Measurements from ENCODE around the gene SOX6.

The SOX6 gene

DNA sequence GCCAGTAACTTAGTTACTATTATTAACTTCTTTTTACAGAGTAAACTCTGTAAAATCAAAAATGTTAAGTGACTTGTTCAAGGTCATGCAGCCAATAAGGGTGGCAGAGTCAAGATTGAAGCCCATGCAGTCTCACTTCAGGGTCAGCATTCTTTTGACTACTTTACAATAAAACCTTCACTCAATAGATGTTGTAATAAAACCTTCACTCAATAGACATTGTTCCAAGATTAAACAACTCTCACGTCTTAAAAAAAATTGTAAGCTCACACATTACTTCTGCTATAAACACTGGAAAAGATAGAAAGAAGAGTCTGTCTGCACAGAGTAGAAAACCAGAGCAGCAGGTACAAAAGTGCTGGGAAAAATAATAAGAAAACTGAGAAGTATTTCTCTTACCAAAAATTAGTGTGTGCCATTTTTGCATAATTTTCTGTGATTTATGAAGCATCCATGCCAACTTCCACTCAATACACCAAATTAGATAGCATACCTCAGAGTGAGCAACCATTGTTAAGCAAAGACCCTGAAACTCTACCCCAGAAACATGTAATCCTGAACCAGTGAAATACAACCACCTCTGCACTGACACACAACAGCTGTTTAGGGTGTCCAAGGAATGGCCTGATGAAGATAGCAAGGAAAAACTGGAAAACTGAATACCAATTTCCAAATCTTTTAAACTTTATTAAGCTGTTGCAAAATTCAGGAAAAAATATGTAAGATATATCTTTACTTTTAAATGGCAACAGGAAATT, 4.9 kb upstream of the SOX6 start:
- no peaks in the 10 kb centered on the region for H3K27me3 ChIP-seq (ENCODE audit: control insufficient read depth, low read length)
- H3K27ac ChIP-seq (ENCODE audit: low read depth, low read length): no peak overlapping the region
- no peaks in the 10 kb centered on the region for H3K36me3 ChIP-seq (ENCODE audit: control insufficient read depth, low read length)
- no peaks in the 10 kb centered on the region for H3K9me3 ChIP-seq (ENCODE audit: control insufficient read depth, insufficient read depth, low read length)
- H3K79me2 ChIP-seq (ENCODE audit: control insufficient read depth, low read length): no peaks in the 10 kb centered on the region
- TF ChIP-seq, protein P1, sequence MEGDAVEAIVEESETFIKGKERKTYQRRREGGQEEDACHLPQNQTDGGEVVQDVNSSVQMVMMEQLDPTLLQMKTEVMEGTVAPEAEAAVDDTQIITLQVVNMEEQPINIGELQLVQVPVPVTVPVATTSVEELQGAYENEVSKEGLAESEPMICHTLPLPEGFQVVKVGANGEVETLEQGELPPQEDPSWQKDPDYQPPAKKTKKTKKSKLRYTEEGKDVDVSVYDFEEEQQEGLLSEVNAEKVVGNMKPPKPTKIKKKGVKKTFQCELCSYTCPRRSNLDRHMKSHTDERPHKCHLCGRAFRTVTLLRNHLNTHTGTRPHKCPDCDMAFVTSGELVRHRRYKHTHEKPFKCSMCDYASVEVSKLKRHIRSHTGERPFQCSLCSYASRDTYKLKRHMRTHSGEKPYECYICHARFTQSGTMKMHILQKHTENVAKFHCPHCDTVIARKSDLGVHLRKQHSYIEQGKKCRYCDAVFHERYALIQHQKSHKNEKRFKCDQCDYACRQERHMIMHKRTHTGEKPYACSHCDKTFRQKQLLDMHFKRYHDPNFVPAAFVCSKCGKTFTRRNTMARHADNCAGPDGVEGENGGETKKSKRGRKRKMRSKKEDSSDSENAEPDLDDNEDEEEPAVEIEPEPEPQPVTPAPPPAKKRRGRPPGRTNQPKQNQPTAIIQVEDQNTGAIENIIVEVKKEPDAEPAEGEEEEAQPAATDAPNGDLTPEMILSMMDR (IDR thresholded peaks at IDR 0.05; ENCODE audit: low read depth, low read length, poor library complexity, severe bottlenecking): no peak
- TF ChIP-seq EZH2phosphoT487 (IDR thresholded peaks at IDR 0.05; ENCODE audit: borderline replicate concordance, low read length): no peak
- no peaks in the 10 kb centered on the region for H3K9me2 ChIP-seq (replicated peaks; ENCODE audit: control insufficient read depth, low read length)
- H4K20me1 ChIP-seq (ENCODE audit: control insufficient read depth, insufficient read depth, low read depth, low read length): no peaks in the 10 kb centered on the region
- no peak overlapping the region for H3K4me3 ChIP-seq (ENCODE audit: low read length)
- H3K4me1 ChIP-seq (ENCODE audit: control insufficient read depth, low read length): no peaks in the 10 kb centered on the region
- no peaks in the 10 kb centered on the region for H3F3A ChIP-seq (ENCODE audit: control insufficient read depth, insufficient read depth)
- H3K4me2 ChIP-seq (ENCODE audit: low read length): no peak overlapping the region

DNA sequence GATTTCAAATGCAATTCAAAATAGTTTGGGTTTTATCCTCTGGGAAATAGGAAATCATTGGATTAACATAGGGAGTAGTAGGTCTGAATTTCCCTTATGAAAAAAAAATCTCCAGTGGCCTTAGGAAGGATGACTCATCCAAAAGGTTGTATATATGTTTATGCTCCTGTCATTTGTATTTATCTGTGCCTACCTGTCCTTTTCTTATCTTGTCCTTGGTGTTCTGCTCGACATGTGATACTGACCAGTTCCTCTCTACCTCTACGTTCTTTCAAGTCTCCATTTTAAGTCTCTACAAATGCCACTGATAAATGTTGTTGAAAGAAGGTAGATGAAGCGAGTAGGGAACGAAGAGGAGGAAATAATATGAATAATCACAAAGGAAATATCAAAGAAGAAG, 3.0 kb upstream of the SOX6 start:
- H3K4me2 ChIP-seq (ENCODE audit: low read length): no peak overlapping the region
- no peaks in the 10 kb centered on the region for H3F3A ChIP-seq (ENCODE audit: control insufficient read depth, insufficient read depth)
- no peaks in the 10 kb centered on the region for H3K9me2 ChIP-seq (replicated peaks; ENCODE audit: control insufficient read depth, low read length)
- no peaks in the 10 kb centered on the region for H3K4me1 ChIP-seq (ENCODE audit: control insufficient read depth, low read length)
- TF ChIP-seq, protein P1 (IDR thresholded peaks at IDR 0.05; ENCODE audit: low read depth, low read length, poor library complexity, severe bottlenecking): no peak
- no peak for TF ChIP-seq EZH2phosphoT487 (IDR thresholded peaks at IDR 0.05; ENCODE audit: borderline replicate concordance, low read length)
- H3K27ac ChIP-seq (ENCODE audit: low read depth, low read length): no peak overlapping the region
- no peaks in the 10 kb centered on the region for H3K79me2 ChIP-seq (ENCODE audit: control insufficient read depth, low read length)
- no peak overlapping the region for H3K4me3 ChIP-seq (ENCODE audit: low read length)
- H4K20me1 ChIP-seq (ENCODE audit: control insufficient read depth, insufficient read depth, low read depth, low read length): no peaks in the 10 kb centered on the region
- no peaks in the 10 kb centered on the region for H3K36me3 ChIP-seq (ENCODE audit: control insufficient read depth, low read length)
- no peaks in the 10 kb centered on the region for H3K27me3 ChIP-seq (ENCODE audit: control insufficient read depth, low read length)
- H3K9me3 ChIP-seq (ENCODE audit: control insufficient read depth, insufficient read depth, low read length): no peaks in the 10 kb centered on the region

DNA sequence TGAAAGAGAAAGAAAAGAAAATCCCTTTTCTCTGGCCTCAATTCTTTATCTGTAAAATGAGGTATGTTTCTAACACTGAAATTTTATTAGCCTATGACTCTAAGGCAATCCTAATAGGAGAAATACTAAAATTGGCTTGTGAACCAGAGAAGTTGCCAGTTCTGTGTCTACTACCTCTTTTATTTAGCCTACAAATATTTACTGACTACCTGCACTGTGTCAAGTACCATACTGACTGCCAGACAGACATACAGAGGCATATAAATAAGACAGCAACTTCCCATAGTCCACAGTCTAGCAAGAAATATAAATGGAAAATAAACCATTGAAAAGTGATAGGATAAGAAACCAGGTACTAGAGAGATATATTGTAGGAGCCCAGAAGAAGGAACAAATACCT, 2.4 kb upstream of the SOX6 start:
- Histone ChIP-seq H3K9me2 (replicated peaks; ENCODE audit: control insufficient read depth, low read length) (no peaks in the 10 kb centered on the region), H3K79me2 (ENCODE audit: control insufficient read depth, low read length) (no peaks in the 10 kb centered on the region), H3K36me3 (ENCODE audit: control insufficient read depth, low read length) (no peaks in the 10 kb centered on the region), H3K4me3 (ENCODE audit: low read length) (no peak overlapping the region), H3K9me3 (ENCODE audit: control insufficient read depth, insufficient read depth, low read length) (no peaks in the 10 kb centered on the region), H3K4me1 (ENCODE audit: control insufficient read depth, low read length) (no peaks in the 10 kb centered on the region), H3K4me2 (ENCODE audit: low read length) (no peak overlapping the region), H4K20me1 (ENCODE audit: control insufficient read depth, insufficient read depth, low read depth, low read length) (no peaks in the 10 kb centered on the region), H3F3A (ENCODE audit: control insufficient read depth, insufficient read depth) (no peaks in the 10 kb centered on the region), H3K27me3 (ENCODE audit: control insufficient read depth, low read length) (no peaks in the 10 kb centered on the region), H3K27ac (ENCODE audit: low read depth, low read length) (no peak overlapping the region)
- TF ChIP-seq, protein P1 (IDR thresholded peaks at IDR 0.05; ENCODE audit: low read depth, low read length, poor library complexity, severe bottlenecking): no peak
- TF ChIP-seq EZH2phosphoT487 (IDR thresholded peaks at IDR 0.05; ENCODE audit: borderline replicate concordance, low read length): no peak
